Measurements from ENCODE around the gene PWWP2B.

DNA sequence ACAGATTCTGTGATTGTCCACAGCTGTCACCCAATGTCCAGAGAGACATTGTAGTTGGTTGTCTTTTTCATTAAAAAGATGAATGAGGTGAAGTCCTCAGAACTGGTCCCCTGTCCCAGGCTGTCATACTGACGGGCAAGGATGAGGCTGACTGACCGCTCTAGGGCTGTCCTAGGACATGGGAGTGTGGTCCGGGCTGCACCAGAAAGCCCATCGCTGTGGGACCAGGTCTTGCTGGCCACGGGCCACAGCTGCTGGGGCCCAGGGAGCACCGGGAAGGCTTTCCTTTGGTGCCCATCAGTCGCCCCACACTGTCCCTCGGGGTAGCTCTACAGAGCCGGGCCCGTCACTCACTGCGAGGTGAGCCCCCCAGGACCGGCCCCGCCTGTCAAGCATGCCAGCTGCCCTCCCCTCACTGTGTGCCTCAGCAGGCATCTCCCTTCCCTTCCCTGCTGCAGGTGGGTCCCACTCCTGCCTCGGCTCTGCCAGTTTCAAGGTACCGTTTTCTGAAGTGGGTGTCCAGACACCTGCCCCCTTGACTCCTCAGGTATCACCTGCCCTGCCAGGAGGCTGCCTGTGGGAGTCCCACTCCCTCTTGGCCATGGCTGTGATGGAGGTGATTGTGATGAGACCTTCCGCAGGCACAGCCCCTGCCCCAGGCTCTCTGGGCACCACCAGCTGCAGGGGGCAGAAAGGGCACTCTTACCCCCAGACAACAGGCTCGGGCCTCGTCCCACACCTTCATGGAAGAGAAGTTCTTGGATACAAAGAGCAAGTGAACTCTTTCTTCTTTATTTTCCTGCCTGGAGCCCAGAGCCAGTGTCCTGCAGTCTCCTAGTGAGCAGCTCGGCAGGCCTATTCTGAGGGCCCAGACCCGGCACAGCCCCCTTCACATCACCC, 43.3 kb upstream of the PWWP2B start:
- TF ChIP-seq EZH2 (IDR thresholded peaks at IDR 0.05; ENCODE audit: insufficient read depth, poor library complexity, severe bottlenecking), result no peak
- TF ChIP-seq EZH2phosphoT487 (IDR thresholded peaks at IDR 0.05; ENCODE audit: insufficient read depth, low read depth), result no peak
